Gastroesophageal sphincter (tissue), 4 donors: ENCODE measurements around the gene HSPB8. TPM values are rescaled to one million over a fixed set of nuclear protein-coding genes. Genes with fewer than 3 reads are reported as not detected.

Source experiments
- ATAC-seq: fragments of 150-250 bp; one replicate; pipeline ENCODE4 v1.9.1; 2016; ENCODE audit warnings: mild to moderate bottlenecking, moderate library complexity
- H3K27ac ChIP-seq, 4 donors: fragments of 200-600 bp; sonication (generic) in 3 of 4; 1 replicate in 3 of 4; 2 replicates in 1 of 4; pipeline ENCODE4 v1.5.1; 2016 to 2019
- H3K27me3 ChIP-seq: fragments of 200-600 bp; sonication (generic); one replicate; pipeline ENCODE4 v1.5.1; 2019
- H3K36me3 ChIP-seq, 2 donors: fragments of 200-600 bp; sonication (generic); one replicate each; pipeline ENCODE4 v1.5.1; 2019; ENCODE audit warnings: control low read depth in 1 of 2
- H3K4me1 ChIP-seq, 3 donors: fragments of 200-600 bp; sonication (generic); 1 replicate in 2 of 3; 2 replicates in 1 of 3; pipeline ENCODE4 v1.5.1; 2016 to 2019; ENCODE audit warnings: control low read depth in 2 of 3
- H3K4me3 ChIP-seq, 2 donors: fragments of 200-600 bp; sonication (generic); one replicate each; pipeline ENCODE4 v1.5.1; 2019; ENCODE audit warnings: mild to moderate bottlenecking in 1 of 2, moderate library complexity in 1 of 2
- H3K9me3 ChIP-seq, 3 donors: fragments of 200-600 bp; sonication (generic); one replicate each; pipeline ENCODE4 v1.5.1; 2017 to 2019; ENCODE audit warnings: control low read depth in 2 of 3
- CTCF ChIP-seq, 4 experiments: fragments of 200-600 bp in 2 of 4; fragments of 450-650 bp in 2 of 4; sonication (generic) in 1 of 4; IDR thresholded peaks; one replicate each; pipeline ENCODE4 v1.5.1; 2017 to 2019; ENCODE audit warnings: antibody characterized with exemption in 4 of 4, mild to moderate bottlenecking in 2 of 4, moderate library complexity in 2 of 4
- EP300 ChIP-seq: sonication (generic); formaldehyde crosslinking; IDR thresholded peaks from one replicate; pipeline ENCODE4 v1.6.1; 2017; ENCODE audit warnings: antibody characterized with exemption, mild to moderate bottlenecking
- POLR2A ChIP-seq, 2 donors: fragments of 450-650 bp; IDR thresholded peaks; one replicate each; pipeline ENCODE4 v1.6.1; 2017; ENCODE audit warnings: antibody characterized with exemption in 2 of 2, mild to moderate bottlenecking in 2 of 2, moderate library complexity in 1 of 2
- POLR2AphosphoS5 ChIP-seq: sonication (generic); formaldehyde crosslinking; IDR thresholded peaks from one replicate; pipeline ENCODE4 v1.6.1; 2017; ENCODE audit warnings: antibody characterized with exemption
- WGBS, 2 donors: methylation state at CpG; one replicate each; pipeline ENCODE4 v1.1.5; 2018; ENCODE audit warnings: low coverage in 1 of 2; 5-methylcytosine and 5-hydroxymethylcytosine counted together
- total RNA-seq, 4 donors: library from RNA; depleted of rRNA; stranded (reverse); fragments of >200 nt; gene quantifications; one replicate each; pipeline ENCODE4 v1.1.0, GENCODE V29; 2016

Gene HSPB8
- total RNA-seq, 4 donors from 2014 or later: 389 to 508 (median 448) TPM

- Histone ChIP-seq H3K36me3 (no peaks in the 10 kb centered on the region), H3K27me3 (no peaks in the 10 kb centered on the region), H3K27ac (peak overlapping the region in 2 of 4 donors; percentile 30 to 43), H3K9me3 (no peaks in the 10 kb centered on the region), H3K4me3 (no peak overlapping the region), H3K4me1 (peaks cover 0 to 73% (median 28%) of the 10 kb centered on the region in 3 donors)
- TF ChIP-seq POLR2AphosphoS5 (no peak), POLR2A (IDR thresholded peaks at IDR 0.05) (no peak), EP300 (no peak), CTCF (IDR thresholded peaks at IDR 0.05) (no peak)
- 22 to 49% methylated on average over 2 of the region's 2 CpGs for WGBS, 2 donors
- no peak for ATAC-seq
Measured at GRCh38 chr12:119202544-119202943, 23.8 kb downstream of the HSPB8 start.

GRCh38 chr12:119204131-119204530, 25.4 kb downstream of the HSPB8 start:
- Histone ChIP-seq H3K4me3 (no peak overlapping the region), H3K27me3 (no peaks in the 10 kb centered on the region), H3K4me1 (peaks cover 0 to 73% (median 25%) of the 10 kb centered on the region in 3 donors), H3K27ac (peak overlapping the region; percentile 2 to 87 (median 78)), H3K36me3 (no peaks in the 10 kb centered on the region), H3K9me3 (no peaks in the 10 kb centered on the region)
- 0 to 19% methylated on average over 1 to 2 of the region's 2 CpGs for WGBS, 2 donors
- TF ChIP-seq EP300: no peak
- no peak for TF ChIP-seq POLR2AphosphoS5
- no peak for TF ChIP-seq POLR2A (IDR thresholded peaks at IDR 0.05)
- TF ChIP-seq CTCF (IDR thresholded peaks at IDR 0.05): no peak
- ATAC-seq: peak; percentile 42

- Histone ChIP-seq H3K36me3 (no peaks in the 10 kb centered on the region), H3K27me3 (no peaks in the 10 kb centered on the region), H3K4me3 (no peak overlapping the region), H3K9me3 (no peaks in the 10 kb centered on the region), H3K4me1 (peaks cover 0 to 74% (median 25%) of the 10 kb centered on the region in 3 donors), H3K27ac (peak overlapping the region; percentile 2 to 87 (median 78))
- TF ChIP-seq POLR2AphosphoS5 (no peak), CTCF (IDR thresholded peaks at IDR 0.05) (no peak), POLR2A (IDR thresholded peaks at IDR 0.05) (no peak), EP300 (no peak)
- peak; percentile 3 for ATAC-seq
- WGBS, 2 donors: 33 to 52% methylated on average over 2 to 4 of the region's 7 CpGs
Measured at GRCh38 chr12:119204671-119205285, 26.0 kb downstream of the HSPB8 start.

GRCh38 chr12:119206348-119207062, 27.8 kb downstream of the HSPB8 start:
- WGBS, 2 donors: 44 to 52% methylated on average over 7 to 8 of the region's 8 CpGs
- TF ChIP-seq POLR2AphosphoS5: no peak
- no peak for TF ChIP-seq CTCF (IDR thresholded peaks at IDR 0.05)
- no peak for TF ChIP-seq EP300
- no peak for TF ChIP-seq POLR2A (IDR thresholded peaks at IDR 0.05)
- H3K27ac ChIP-seq: peak overlapping the region; percentile 31 to 87 (median 78)

More at GRCh38 chr12:119206348-119207062, 27.8 kb downstream of the HSPB8 start:
- no peaks in the 10 kb centered on the region for H3K36me3 ChIP-seq
- H3K4me1 ChIP-seq: peaks cover 0 to 74% (median 25%) of the 10 kb centered on the region in 3 donors
- H3K27me3 ChIP-seq: no peaks in the 10 kb centered on the region
- no peak overlapping the region for H3K4me3 ChIP-seq
- no peak for ATAC-seq
- no peaks in the 10 kb centered on the region for H3K9me3 ChIP-seq
